Right lobe of liver (tissue), 6 donors: Measurements from ENCODE around the gene TMEM121. TPM values are rescaled to one million over a fixed set of nuclear protein-coding genes. Genes with fewer than 3 reads are reported as not detected.
A peak's percentile ranks its signal among the peaks of the same experiment; 100 is the strongest.
"Not testable (repeated sequence)": the region's sequence is repeated elsewhere in the genome, so short reads cannot be mapped to it uniquely, and the experiment has no call there.

Source experiments
- ATAC-seq, 4 donors: fragments of 200-7000 bp; cut with Tn5 transposase; one replicate each; pipeline ENCODE4 v1.9.1; 2020; ENCODE audit warnings: mild to moderate bottlenecking in 4 of 4, moderate library complexity in 4 of 4
- DNase-seq, 3 donors: peaks; one replicate each; pipeline ENCODE4 v3.0.0-alpha.2; 2020
- H3K27ac ChIP-seq, 3 donors: fragments of 200-600 bp; one replicate each; pipeline ENCODE4 v1.8.0; 2022
- H3K27me3 ChIP-seq, 2 donors: fragments of 200-600 bp; one replicate each; pipeline ENCODE4 v1.8.0; 2022
- H3K36me3 ChIP-seq, 4 donors: fragments of 200-600 bp; sonication (generic) in 1 of 4; one replicate each; pipeline versions ENCODE4 v1.5.1 to v1.8.0; 2017 to 2022; ENCODE audit warnings: control low read depth in 1 of 4
- H3K4me1 ChIP-seq, 4 donors: fragments of 200-600 bp; sonication (generic) in 1 of 4; one replicate each; pipeline versions ENCODE4 v1.5.1 to v1.8.0; 2017 to 2022; ENCODE audit warnings: control low read depth in 1 of 4
- H3K4me3 ChIP-seq, 3 donors: fragments of 200-600 bp; one replicate each; pipeline ENCODE4 v1.8.0; 2022
- H3K9me3 ChIP-seq, 4 donors: fragments of 200-600 bp; sonication (generic) in 1 of 4; one replicate each; pipeline versions ENCODE4 v1.5.1 to v1.8.0; 2017 to 2022; ENCODE audit warnings: control low read depth in 1 of 4
- CTCF ChIP-seq, 4 donors: fragments of 200-600 bp in 3 of 4; fragments of 450-650 bp in 1 of 4; IDR thresholded peaks; one replicate each; pipeline versions ENCODE4 v1.5.1 to v1.8.0; 2016 to 2022; ENCODE audit warnings: antibody characterized with exemption in 4 of 4, mild to moderate bottlenecking in 2 of 4
- POLR2A ChIP-seq: fragments of 450-650 bp; IDR thresholded peaks from one replicate; pipeline ENCODE4 v1.6.1; 2017; ENCODE audit warnings: antibody characterized with exemption, mild to moderate bottlenecking
- WGBS: methylation state at CpG from one replicate; pipeline ENCODE4 v1.1.6; 2018; ENCODE audit warnings: low coverage, low lambda C conversion rate; ENCODE audit not compliant: insufficient coverage; ENCODE audit errors: missing lambda C conversion rate; 5-methylcytosine and 5-hydroxymethylcytosine counted together
- intact Hi-C, 2 donors: fragments of 100-400 bp; cut with DNase I; formaldehyde crosslinking; loops; one replicate each; pipeline versions ENCODE4 v1.11.2 to v1.14.1; 2022
- total RNA-seq, 6 experiments: library from RNA; depleted of rRNA in 2 of 6; stranded (reverse); fragments of >200 nt in 2 of 6; fragmentation: NEBNext Ultra II Directional in 3 of 6; extraction: Animal tissue kit (Norgen Biotek cat#: 25700) in 3 of 6; gene quantifications; one replicate each; pipeline versions ENCODE4 v1.1.0 to v1.2.4, GENCODE V29; 2016 to 2023
- donor health status: DM: no; HTN: yes; CAD: no.
- donor health status: DM: no; HTN: no; CAD: no.
- donor health status: DM: no; HTN: no; CAD: no.
- donor health status: DM: no; HTN: yes; CAD: no.
- donor health status: DM: no; HTN: yes; CAD: no.

TMEM121 gene
- total RNA-seq, 6 experiments from 2014 or later, result 0.74 to 3.2 (median 2.2) TPM

DNA sequence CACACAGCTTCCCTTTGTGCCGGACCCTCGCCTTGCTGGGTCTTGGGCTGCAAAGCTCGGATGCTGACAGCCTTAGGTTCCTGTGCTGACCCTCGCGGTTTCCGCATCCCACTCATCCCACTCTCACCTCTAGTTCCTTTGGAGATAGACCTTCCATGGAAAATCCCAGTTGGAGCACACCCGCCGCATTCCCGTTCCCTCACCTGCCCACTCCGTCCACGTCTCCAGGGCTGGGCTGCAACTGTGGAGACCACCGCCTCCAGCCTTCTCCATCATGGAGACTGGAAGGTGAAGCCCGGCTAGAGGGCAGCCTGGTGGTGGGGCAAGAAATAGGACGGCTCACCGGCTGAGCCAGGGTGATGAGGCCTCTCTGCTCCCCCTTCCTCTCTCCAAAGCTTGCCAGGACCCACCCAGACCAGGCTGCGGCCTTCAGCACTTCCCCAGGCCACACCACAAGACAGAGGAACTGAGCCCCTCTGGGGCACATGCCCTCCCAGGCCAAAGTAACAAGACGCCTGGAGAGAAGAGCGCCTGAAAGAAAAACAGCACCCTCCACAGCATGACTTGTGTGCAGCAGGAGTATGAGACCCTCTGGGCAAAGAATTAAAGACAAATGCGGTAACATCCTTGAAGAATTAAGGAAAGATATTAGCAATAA is 15.0 kb downstream of the TMEM121 start:
- H3K4me1 ChIP-seq, result no peaks in the 10 kb centered on the region
- H3K27me3 ChIP-seq, result no peaks in the 10 kb centered on the region
- H3K4me3 ChIP-seq, result no peak overlapping the region
- 70% methylated on average over 14 of the region's 19 CpGs for WGBS
- TF ChIP-seq CTCF (IDR thresholded peaks at IDR 0.05) (no peak), POLR2A (no peak)
- no peaks in the 10 kb centered on the region for H3K9me3 ChIP-seq
- no peak for ATAC-seq
- intact Hi-C loops, result no loop called here
- DNase-seq, result no peak
- no peak overlapping the region for H3K27ac ChIP-seq
- no peaks in the 10 kb centered on the region for H3K36me3 ChIP-seq

DNA sequence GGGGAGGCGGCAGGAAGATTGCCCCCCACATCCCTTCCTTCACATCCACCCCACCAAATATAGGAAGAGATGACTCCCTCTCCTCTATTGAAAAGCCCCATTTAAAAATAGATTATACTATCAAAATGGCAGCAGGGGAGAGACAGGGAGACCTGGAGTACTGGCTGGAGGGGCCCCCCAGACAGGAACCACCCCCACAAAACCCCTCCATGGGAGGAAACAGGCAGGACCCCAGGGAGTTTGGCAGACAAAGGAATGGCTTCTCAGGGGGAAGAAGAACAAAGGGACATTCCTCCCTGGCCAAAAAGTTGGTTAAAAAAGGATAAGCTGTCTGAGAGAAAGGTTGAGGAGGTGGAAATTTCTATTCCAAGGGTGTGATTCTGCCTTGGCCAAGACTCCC is 19.3 kb downstream of the TMEM121 start:
- H3K4me3 ChIP-seq, H3K36me3 ChIP-seq, H3K27me3 ChIP-seq, intact Hi-C loops, H3K9me3 ChIP-seq, ATAC-seq, DNase-seq, H3K4me1 ChIP-seq, H3K27ac ChIP-seq: not testable (repeated sequence)
- 22% methylated on average over 1 of the region's 1 CpG for WGBS

- no CpG with 5 or more reads among the region's 20 CpGs for WGBS
- H3K4me3 ChIP-seq, H3K9me3 ChIP-seq, H3K4me1 ChIP-seq, H3K27ac ChIP-seq, H3K27me3 ChIP-seq, H3K36me3 ChIP-seq, intact Hi-C loops, DNase-seq: not testable (repeated sequence)
- ATAC-seq, result peak in 1 of 4 donors; percentile 39
Observed at GRCh38 chr14:105546410-105546809, 20.0 kb downstream of the TMEM121 start.

- H3K4me3 ChIP-seq, DNase-seq, H3K27me3 ChIP-seq, H3K27ac ChIP-seq, H3K9me3 ChIP-seq, H3K4me1 ChIP-seq, intact Hi-C loops, H3K36me3 ChIP-seq: not testable (repeated sequence)
- WGBS, result no CpG with 5 or more reads among the region's 24 CpGs
- peak in 1 of 4 donors; percentile 32 for ATAC-seq
Observed at GRCh38 chr14:105547072-105547471, 20.7 kb downstream of the TMEM121 start.

- Histone ChIP-seq H3K27ac (no peak overlapping the region), H3K4me3 (no peak overlapping the region), H3K27me3 (no peaks in the 10 kb centered on the region), H3K9me3 (no peaks in the 10 kb centered on the region), H3K36me3 (no peaks in the 10 kb centered on the region), H3K4me1 (no peaks in the 10 kb centered on the region)
- DNase-seq (no peak), ATAC-seq (no peak)
- WGBS, result no CpG with 5 or more reads among the region's 38 CpGs
- TF ChIP-seq POLR2A, result no peak
- TF ChIP-seq CTCF (IDR thresholded peaks at IDR 0.05), result no peak
- intact Hi-C loops, result no loop called here
Observed at GRCh38 chr14:105547741-105548169, 21.4 kb downstream of the TMEM121 start.

DNA sequence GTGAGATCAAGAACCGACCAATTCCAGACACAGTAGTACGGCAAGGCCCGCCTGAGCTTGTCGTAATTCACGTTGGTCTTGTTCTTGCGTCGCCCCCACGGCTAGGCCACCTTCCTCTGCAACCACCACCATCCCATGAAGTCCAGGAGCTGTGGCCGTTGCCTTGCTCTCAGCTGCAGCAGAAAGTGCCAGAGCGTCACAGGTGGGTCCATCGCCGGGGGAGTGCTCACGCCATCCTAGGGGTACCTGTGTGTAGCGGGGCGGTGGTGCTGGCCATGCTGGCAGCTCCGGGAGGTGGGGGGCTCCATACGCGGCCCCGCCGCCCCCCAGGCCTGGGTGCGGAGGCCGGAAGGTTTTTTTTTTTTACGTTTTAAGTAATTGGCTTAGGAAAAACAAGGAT is 23.1 kb downstream of the TMEM121 start:
- Histone ChIP-seq H3K27me3 (no peaks in the 10 kb centered on the region), H3K9me3 (no peaks in the 10 kb centered on the region), H3K4me1 (no peaks in the 10 kb centered on the region), H3K4me3 (no peak overlapping the region), H3K36me3 (no peaks in the 10 kb centered on the region), H3K27ac (no peak overlapping the region)
- WGBS, result 81% methylated on average over 8 of the region's 23 CpGs
- intact Hi-C loops, result no loop called here
- DNase-seq (no peak), ATAC-seq (no peak)
- TF ChIP-seq CTCF (IDR thresholded peaks at IDR 0.05) (no peak), POLR2A (no peak)
